ENCODE measurements around the gene DYSF. TPM values are rescaled to one million over a fixed set of nuclear protein-coding genes. Genes with fewer than 3 reads are reported as not detected.

Gene DYSF
- total and polyA plus RNA-seq, 2 donors (not counting 3 experiments of a cell fraction or from before 2014, with no cell fraction given), result 50.9 to 152 TPM

- no peak overlapping the region for H3K27ac ChIP-seq (ENCODE audit: insufficient read depth, low read depth, low read length)
- ChIA-PET CTCF (no interaction called here), POLR2A (no interaction called here)
- no TSS peak for BruUV-seq (replicated peaks)
- no peaks in the 10 kb centered on the region for H3K9me3 ChIP-seq (replicated peaks; ENCODE audit: control insufficient read depth, insufficient read depth, low read length)
- TF ChIP-seq GATA2 (IDR thresholded peaks at IDR 0.05; ENCODE audit: insufficient read depth, insufficient read length, low read depth, low read length) (no peak), EZH2 (IDR thresholded peaks at IDR 0.05; ENCODE audit: borderline replicate concordance, low read depth, low read length, severe bottlenecking) (no peak), POLR2A (IDR thresholded peaks at IDR 0.05; ENCODE audit: low read depth, low read length) (no peak), CTCF (IDR thresholded peaks at IDR 0.05; ENCODE audit: extremely low read depth in 1 of 2, insufficient read depth in 1 of 2, low read depth in 1 of 2, low read length in 2 of 2) (no peak), MAX (IDR thresholded peaks at IDR 0.05; ENCODE audit: insufficient read depth, insufficient read length) (no peak), FOS (IDR thresholded peaks at IDR 0.05; ENCODE audit: borderline replicate concordance, insufficient read depth, low read length) (no peak), JUN (IDR thresholded peaks at IDR 0.05; ENCODE audit: borderline replicate concordance, insufficient read depth, insufficient read length, low read depth) (no peak), POLR2AphosphoS5 (IDR thresholded peaks at IDR 0.05; ENCODE audit: insufficient read depth, low read depth, low read length) (no peak), MYC (IDR thresholded peaks at IDR 0.05; ENCODE audit: low read depth, low read length) (no peak)
- H3K79me2 ChIP-seq (ENCODE audit: control insufficient read depth, insufficient read depth, low read length), result no peaks in the 10 kb centered on the region
- H3K9me1 ChIP-seq (replicated peaks; ENCODE audit: control insufficient read depth, extremely low read depth, insufficient read depth, low read length), result no peaks in the 10 kb centered on the region
- dilution Hi-C loops (cut with MboI; ENCODE audit: extremely low pct_ligation_motif_present, low sequenced_read_pairs), result no loop called here
- no peak overlapping the region for H2AFZ ChIP-seq (ENCODE audit: low read depth, low read length)
- intact Hi-C loops (cut with micrococcal nuclease), result no loop called here
- no peak overlapping the region for H3K4me3 ChIP-seq (replicated peaks in 1 of 3; ENCODE audit: insufficient read depth in 1 of 3, low read depth in 1 of 3, low read length in 3 of 3)
- no peaks in the 10 kb centered on the region for H3K36me3 ChIP-seq (ENCODE audit: control insufficient read depth in 2 of 2, extremely low read depth in 1 of 2, insufficient read depth in 2 of 2, low read length in 2 of 2)
- no peaks in the 10 kb centered on the region for H3K27me3 ChIP-seq (ENCODE audit: control insufficient read depth in 2 of 2, insufficient read depth in 2 of 2, low read length in 2 of 2)
- H4K20me1 ChIP-seq (replicated peaks; ENCODE audit: control insufficient read depth, extremely low read depth, insufficient read depth, low read length), result no peaks in the 10 kb centered on the region
- no peaks in the 10 kb centered on the region for H3K4me1 ChIP-seq (ENCODE audit: control insufficient read depth, extremely low read depth, insufficient read depth, low read length)
- H3K9ac ChIP-seq (replicated peaks; ENCODE audit: extremely low read depth, insufficient read depth, low read length), result no peak overlapping the region
- no peak for FAIRE-seq
- H3K4me2 ChIP-seq (ENCODE audit: insufficient read depth, low read length), result no peak overlapping the region
- peak; percentile 32 for DNase-seq (ENCODE audit: low read depth, low spot score)
Measured at GRCh38 chr2:71629771-71630453, 176.6 kb downstream of the DYSF start.

All from endothelial cell of umbilical vein (primary cell).